GM19099 (cell line): Measurements from ENCODE around the gene TCF7L1.

ENCODE experiments used
- POLR2A ChIP-seq: IDR thresholded peaks from 3 replicates; pipeline ENCODE4 v1.6.1; 2011; ENCODE audit warnings: low read depth; ENCODE audit not compliant: insufficient read length; ENCODE audit errors: extremely low read depth

The TCF7L1 gene

GRCh38 chr2:85221067-85221691 lies 88.0 kb downstream of the TCF7L1 start:
- TF ChIP-seq POLR2A, result no peak

GRCh38 chr2:85222792-85223191 lies 89.6 kb downstream of the TCF7L1 start:
- no peak for TF ChIP-seq POLR2A

- TF ChIP-seq POLR2A, result no peak
These were observed 93.6 kb downstream of the TCF7L1 start for GRCh38 chr2:85226783-85227182.

- TF ChIP-seq POLR2A, result no peak
These were observed 97.7 kb downstream of the TCF7L1 start for GRCh38 chr2:85230679-85231467.

GRCh38 chr2:85231468-85231805 lies 98.2 kb downstream of the TCF7L1 start:
- TF ChIP-seq POLR2A, result no peak

GRCh38 chr2:85231952-85232351 lies 98.8 kb downstream of the TCF7L1 start:
- TF ChIP-seq POLR2A, result no peak

- no peak for TF ChIP-seq POLR2A
These were observed 101.7 kb downstream of the TCF7L1 start for GRCh38 chr2:85234868-85235267.

GRCh38 chr2:85235281-85235680 lies 102.1 kb downstream of the TCF7L1 start:
- no peak for TF ChIP-seq POLR2A

GRCh38 chr2:85236084-85236483 lies 102.9 kb downstream of the TCF7L1 start:
- no peak for TF ChIP-seq POLR2A

GRCh38 chr2:85237849-85238565 lies 104.8 kb downstream of the TCF7L1 start:
- no peak for TF ChIP-seq POLR2A

GRCh38 chr2:85238607-85239006 lies 105.4 kb downstream of the TCF7L1 start:
- TF ChIP-seq POLR2A, result no peak

- TF ChIP-seq POLR2A, result no peak
These were observed 105.9 kb downstream of the TCF7L1 start for GRCh38 chr2:85239102-85239501.

GRCh38 chr2:85240055-85240454 lies 106.9 kb downstream of the TCF7L1 start:
- TF ChIP-seq POLR2A, result no peak

GRCh38 chr2:85242321-85242720 lies 109.1 kb downstream of the TCF7L1 start:
- TF ChIP-seq POLR2A, result no peak

- TF ChIP-seq POLR2A, result no peak
These were observed 110.2 kb downstream of the TCF7L1 start for GRCh38 chr2:85243101-85244072.

- TF ChIP-seq POLR2A, result no peak
These were observed 111.6 kb downstream of the TCF7L1 start for GRCh38 chr2:85244828-85245227.

GRCh38 chr2:85245891-85246290 lies 112.7 kb downstream of the TCF7L1 start:
- no peak for TF ChIP-seq POLR2A
